NK-92 treated with Interleukin-12 subunit alpha and Interleukin-12 subunit beta, amount 100 ng/mL, for 24 hours (cell line): Measurements from ENCODE around the gene HDAC4.

Experiments
- DNase-seq: peaks from one replicate; lab custom pipeline; 2025; lab: John Stamatoyannopoulos, UW

The HDAC4 gene

DNA sequence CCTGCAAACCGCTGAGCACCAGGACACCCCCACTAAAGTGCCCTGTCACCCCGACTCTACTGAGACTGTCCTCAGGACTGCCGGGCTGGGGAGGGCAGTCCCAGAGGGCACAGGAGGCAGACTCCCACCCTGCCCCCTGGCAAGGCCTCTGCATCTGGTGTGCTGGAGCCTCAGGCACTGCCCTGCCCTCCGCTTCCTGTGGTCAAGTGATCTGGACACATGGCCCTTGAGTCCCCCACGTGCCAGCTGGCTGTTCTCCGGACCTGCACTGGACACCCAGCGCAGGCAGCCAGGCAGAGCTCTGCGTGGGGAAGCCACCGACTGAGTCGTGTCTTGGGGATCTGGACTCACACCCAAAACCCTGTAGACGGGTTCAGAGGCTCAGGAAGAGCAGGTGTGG lies 335.3 kb downstream of the HDAC4 start:
- DNase-seq, result no peak

DNA sequence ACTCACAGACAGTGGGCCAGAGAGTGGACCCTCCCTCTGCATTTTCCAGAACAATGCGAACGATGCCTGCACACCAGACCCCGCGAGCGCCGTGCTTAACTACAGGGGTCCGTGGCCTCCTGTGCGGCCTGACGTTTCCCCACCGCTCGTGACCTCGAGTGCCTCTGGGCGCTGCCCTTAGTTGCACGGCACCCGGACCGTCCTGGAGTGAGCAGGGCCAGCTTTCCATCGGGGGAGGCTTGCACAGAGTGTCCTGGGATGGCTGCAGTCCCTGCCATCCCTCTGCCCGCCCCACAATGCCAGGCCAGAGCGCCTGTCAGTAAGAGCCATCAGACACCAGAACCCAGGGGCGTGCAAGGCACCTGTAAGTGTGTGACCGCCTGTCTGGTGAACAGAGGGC lies 335.9 kb downstream of the HDAC4 start:
- DNase-seq, result no peak

DNA sequence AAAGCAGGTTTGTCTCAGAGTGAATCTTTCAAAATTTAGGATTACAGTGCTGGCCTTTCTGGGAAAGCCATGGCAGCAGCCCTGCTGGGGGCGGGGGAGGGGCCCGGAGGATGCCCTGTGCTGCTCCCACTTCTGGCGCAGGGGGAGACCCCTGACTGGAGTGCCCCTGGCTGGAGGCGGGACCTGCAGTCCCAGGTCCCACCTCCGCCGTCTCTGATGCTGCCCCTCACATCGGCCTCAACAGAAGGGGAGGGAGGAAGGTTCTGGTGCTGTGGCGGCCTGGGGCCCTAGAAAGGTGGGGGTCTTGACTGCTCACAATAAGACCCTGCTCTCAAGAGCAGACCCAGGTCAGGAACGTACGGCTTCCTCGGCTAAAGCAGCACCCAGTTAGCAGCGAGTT lies 336.6 kb downstream of the HDAC4 start:
- no peak for DNase-seq

DNA sequence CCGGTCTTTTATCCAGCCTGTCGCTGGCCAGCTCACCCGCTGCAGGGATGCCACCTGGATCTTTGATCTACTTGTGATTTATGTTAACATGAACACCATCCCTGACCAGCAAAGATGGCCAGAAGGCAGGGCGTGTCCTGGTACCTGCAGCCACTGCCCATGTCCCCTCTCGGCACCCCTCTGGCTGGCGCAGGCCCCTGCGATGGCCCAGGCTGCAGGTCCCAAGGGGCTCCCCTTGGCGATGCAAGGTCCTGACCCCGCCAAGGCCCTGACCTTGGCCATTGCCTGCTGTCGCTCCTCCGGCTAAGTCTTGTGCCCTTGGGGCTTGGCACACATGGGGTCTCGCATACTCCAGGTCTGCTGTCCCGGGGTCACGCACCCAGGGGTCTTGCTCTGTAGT lies 338.1 kb downstream of the HDAC4 start:
- DNase-seq, result no peak

DNA sequence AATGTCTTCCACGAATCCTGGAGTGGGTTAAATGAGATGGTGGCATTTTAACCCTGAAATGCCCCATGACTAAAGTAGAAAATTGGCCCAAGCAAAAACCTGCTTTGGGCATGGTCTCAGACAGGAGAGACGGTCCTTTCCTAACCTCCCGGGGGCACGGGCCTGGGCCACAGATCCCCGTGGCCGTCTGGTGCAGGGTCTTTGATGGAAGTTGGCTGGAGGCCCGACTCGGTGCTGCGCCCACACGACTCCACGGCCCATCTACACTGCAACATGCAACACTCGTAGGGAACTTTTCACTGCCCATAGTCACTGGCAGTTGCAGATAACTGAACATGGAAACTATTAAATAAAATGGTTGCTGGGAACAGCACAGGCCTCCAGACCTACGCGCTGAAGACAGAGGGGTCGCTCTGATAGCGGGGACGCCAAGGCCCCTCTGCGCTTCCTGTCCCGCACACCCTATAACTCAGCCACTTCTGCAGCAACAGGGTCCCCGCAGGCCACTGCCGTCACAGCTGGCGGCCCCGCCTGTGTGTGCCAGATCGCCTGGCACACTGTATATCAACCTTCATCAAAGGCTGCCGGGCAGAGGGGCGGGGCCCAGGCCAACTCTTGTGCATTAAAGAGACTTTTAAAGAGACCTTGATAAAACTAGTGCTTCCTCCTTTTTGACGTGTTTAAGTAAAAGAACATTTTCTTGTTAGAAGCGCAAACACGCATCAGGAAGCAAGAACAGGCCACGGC lies 338.8 kb downstream of the HDAC4 start:
- no peak for DNase-seq

DNA sequence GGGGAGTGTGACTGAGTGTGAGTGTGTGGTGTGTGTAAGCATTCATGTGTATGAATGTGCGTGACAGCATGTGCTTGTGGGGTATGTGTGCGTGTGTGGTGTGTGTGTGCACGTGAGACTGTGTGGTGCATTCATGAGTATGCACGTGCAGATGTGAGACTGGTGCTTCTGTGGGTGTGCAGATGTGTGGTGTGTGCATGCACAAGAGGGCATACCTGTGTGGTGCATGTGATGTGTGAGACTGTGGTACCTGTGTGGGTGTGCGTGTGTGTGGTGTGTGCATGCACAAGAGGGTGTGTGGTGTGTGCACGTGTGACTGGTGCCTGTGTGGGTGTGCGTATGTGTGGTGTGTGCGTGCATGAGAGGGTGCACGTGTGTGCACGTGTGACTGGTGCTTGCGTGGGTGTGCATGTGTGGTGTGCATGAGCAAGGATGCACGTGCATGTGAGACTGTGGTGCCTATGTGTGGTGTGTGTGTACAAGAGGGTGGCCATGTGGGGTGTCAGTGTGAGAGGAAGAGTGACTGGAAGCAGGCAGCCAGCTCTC lies 339.6 kb downstream of the HDAC4 start:
- no peak for DNase-seq

DNA sequence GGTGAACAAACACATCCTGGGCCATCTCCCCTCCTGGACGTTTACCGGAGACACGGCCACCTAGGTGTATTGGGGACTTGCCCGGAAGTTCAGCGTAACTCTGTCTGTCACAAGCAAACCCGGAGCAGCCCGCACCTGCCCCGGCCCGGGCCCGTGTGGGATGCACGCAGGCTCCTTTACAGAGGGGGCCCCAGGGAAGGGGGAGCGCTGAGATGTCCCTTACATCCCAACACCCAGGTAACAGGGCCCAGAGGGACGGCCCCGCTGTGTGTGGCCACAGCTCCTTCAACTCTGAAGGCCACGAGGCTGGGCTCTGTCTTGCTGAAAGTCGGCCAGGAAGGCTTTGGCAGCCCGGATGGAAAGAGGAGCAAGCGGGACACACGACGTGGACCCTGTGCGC lies 340.1 kb downstream of the HDAC4 start:
- no peak for DNase-seq

DNA sequence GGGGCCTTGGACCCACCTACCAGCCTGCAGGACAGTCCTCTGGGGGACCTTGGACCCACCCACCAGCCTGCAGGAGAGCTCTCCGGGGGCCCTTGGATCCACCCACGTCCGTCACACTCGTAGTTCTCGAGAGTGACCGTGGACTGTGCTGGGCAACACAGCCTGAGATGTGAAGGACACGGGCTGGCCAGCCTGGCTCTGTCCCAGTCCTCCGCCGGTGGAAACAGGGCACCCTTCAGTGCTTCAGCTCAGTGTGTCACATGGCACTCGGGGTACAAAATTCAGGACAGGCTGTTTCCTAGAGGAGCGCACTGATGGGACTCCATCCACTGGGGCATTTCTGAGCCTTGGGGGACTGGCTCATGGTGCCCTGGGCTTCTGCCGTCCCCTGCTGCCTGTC lies 341.0 kb downstream of the HDAC4 start:
- no peak for DNase-seq

DNA sequence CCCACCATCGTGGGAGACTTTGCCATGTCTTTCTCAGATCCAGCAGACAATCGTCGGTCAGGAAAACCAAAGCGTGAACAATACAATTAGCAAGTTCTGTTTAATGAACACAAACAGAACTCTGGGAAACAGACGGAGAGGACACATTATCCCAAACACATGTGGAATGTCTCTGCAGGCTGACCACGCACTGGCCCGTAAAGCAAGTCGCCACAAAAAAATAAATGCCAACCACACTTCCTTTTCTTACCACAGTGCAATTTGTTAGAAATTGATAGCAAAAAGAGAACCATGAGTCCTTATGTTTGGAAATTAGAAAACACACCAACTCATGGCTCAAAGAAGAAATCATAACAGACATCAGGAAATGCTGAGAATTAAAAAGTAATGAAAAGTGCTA lies 342.1 kb downstream of the HDAC4 start:
- DNase-seq, result no peak

DNA sequence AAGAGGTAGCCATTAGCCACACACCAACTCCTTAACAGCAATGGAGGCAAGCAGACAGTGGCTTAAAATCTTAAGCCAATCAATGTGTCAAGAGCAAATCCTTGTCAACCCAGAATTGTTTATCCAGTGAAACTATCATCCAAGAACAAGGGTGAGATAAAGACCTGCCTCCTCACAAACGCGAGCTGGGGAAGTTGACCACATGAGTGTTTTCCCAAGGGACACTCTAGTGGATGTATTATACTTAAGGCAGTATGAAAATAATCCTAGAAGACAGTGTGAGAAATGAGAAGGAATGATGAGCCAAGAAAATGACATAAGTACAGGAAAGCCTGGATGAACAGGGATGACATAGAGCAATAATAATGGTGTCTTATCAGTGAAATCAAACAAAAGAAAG lies 343.3 kb downstream of the HDAC4 start:
- DNase-seq, result no peak

DNA sequence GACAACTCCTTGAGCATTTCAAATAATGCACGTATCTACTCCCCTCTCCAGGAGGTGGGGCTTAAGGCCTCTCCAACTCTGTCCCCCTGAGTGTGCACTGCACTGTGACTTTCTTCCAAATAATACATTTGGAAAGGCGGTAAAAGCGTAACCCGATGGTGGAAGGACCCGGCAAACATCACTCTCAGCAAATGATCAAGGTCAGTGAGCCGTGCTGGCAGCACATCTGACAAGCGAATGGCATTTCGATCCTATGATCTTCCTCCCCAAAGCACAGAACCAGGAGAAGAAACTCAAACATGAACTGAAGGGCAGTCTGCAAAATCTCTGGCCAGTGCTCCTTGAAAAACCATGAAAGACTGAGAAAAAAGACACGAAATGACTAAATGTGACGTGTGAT lies 344.2 kb downstream of the HDAC4 start:
- no peak for DNase-seq

DNA sequence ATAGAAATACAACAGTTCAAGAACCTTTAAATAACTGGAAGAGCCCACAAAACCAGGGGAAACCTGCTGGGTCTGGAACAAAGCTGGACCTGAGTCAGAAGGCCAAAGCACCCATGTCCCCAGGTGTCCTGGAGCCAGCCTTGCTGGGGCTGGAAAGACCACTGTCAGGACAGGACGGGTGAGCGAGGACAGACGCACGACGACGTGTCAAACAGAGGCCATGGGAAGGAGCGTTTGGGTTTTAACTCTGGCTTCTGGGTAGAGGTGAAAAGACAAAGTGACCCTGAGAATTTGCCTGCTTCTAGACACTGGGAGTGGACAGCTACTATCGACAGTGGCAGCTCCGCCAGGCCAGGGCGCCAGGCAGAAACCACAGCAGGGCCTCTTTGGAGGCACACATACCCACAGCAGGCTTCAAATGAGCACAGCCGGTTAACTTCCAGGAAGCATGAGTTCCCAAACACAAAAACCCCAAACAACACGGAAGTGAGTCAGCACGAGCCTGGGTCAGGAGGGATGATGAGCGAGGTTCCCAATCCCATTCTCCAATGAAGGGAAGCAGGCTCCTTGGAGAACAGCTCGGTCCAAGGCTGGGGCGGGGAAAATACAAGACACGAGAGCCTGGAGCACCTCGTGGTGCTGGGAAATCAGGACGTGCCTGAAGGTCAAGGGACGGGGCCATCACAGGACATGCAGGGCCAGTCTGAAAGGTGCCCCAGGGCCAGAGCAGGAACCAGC lies 344.9 kb downstream of the HDAC4 start:
- no peak for DNase-seq

DNA sequence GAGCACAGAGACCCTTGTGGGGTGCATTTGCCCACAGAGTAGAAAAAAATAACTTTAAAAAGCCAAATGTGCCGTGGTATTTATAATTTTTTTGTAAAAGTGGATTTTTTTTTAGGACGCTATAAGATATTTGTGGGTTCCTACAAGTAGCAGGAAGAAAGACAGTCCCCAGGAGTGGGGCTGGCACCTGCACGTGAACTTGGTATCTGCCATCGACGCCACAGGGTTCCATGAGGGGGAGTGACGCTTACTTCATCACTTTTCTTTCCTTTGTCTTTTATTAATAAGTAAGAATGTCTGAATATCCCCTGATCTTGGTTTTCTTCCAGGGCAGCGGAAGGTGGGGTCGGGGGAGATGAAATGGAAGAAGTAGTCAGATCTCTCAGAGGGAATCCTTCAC lies 345.9 kb downstream of the HDAC4 start:
- no peak for DNase-seq

DNA sequence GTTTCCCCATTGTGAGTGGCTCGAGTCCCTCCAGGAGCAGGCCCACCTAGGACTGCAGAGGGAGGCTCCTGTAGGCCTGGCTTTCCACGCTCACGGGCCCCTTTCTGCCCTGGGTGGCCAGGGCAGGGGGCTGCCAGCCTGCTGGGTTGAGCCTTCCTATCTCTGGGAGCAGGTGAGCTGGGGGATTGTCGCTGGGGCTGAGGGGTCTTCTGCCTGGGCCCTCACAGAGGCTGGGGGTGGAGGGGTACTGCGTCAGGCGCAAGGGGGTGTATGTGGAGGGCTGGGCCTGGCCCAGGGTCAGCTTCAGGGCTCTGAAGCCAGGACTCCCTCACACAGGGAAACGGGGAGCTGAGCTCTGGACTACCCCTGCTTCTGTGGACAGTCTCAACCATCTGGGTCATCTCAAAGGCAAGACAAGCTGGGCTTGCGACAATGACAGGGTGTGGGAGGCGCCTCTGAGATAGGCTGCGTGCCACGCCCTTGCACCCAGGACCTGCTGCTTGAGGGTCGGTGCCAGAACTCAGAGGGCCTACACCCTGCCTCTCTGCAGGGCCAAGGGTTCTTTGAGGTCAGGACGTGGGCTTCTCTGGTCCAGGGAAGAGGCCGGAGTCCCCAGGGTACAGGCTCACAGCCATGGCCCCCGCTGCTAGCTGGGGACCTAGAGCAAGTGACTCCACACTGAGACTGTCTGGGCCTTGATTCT lies 346.9 kb downstream of the HDAC4 start:
- DNase-seq, result no peak

DNA sequence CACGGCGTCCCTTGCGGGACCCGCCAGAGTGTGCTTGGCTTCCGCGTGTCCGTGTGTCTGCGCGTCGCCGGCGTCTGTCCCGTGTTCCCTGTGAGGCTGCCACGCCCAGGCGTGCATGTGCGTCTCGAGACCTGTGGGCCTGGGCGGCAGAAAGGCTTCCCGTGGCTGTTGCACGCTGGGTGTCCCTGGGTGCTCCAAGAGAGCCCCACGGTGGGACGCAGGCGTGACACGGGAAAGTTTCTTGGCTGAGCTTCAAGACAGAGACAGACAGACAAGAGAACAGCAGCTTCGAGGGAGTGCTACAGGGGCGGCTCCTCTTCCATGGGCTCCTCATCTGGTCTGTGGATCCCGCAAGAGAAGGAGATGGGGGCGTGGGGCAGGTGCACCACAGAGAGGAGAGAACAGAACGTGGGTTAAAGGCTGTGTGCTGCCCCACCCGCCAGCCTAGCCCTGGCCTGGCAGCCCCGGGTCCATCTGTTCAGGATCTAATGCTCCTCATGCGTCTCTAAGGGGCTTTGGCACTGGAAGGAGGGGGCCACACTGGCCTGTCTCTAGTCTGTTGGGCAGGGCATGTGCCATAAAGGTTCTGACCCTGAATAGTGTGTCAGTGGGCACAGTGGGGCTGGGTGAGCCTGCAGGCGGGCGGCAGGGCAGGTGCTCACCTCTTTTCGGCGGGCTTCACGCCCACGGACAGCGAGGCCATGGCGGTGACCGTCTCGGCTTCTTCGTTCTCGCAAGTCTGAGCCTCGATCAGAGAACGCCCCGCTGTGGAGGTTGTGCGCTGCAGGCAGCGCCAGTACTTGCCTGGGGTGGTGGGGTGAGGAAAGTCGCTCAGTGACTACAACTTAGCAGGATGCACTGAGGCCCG lies 347.8 kb downstream of the HDAC4 start:
- DNase-seq, result no peak

DNA sequence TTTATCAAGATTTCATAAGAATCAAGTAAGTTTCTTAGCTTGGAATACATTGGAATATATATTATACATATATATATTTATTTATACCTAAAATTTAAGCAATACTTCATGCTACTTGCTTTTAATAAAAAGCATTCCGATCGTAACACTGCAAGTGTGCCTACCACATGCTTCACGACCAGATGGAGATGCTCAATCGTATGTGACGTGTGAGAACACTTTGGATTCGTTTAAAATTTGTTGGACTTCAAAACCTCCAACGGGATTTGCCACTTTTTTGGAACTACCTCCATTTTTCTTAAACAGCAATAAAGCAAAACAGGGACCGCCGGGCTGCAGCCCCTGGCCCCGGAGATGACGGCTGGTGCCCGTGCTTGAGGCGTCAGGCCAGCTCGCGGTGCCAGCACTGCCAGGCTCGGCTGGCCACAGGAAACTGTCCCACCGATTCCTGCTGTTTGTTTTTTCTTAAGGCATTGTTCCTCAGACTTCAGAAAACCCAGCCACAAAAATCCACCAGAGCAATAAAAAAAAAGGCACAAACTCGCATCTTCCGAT lies 348.9 kb downstream of the HDAC4 start:
- DNase-seq, result no peak

DNA sequence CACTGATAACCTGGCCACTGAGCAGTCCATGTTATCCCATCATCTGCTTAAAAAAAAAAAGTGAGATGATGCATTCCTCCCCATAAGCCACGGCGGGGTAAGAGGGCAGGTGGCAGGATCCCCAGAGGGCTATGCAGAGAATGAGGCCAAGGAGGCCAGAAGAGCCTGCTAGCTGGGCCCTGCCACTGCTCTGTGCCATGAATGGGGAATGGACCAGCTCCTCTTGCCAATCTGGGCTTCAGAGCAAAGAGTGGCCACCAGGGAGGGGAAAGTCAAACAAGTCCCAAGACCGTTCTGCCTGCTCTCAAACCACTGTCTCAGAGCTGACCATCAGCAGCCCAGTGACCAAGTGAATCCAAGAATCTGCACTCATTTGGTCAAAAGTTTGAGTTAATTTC lies 350.6 kb downstream of the HDAC4 start:
- no peak for DNase-seq

DNA sequence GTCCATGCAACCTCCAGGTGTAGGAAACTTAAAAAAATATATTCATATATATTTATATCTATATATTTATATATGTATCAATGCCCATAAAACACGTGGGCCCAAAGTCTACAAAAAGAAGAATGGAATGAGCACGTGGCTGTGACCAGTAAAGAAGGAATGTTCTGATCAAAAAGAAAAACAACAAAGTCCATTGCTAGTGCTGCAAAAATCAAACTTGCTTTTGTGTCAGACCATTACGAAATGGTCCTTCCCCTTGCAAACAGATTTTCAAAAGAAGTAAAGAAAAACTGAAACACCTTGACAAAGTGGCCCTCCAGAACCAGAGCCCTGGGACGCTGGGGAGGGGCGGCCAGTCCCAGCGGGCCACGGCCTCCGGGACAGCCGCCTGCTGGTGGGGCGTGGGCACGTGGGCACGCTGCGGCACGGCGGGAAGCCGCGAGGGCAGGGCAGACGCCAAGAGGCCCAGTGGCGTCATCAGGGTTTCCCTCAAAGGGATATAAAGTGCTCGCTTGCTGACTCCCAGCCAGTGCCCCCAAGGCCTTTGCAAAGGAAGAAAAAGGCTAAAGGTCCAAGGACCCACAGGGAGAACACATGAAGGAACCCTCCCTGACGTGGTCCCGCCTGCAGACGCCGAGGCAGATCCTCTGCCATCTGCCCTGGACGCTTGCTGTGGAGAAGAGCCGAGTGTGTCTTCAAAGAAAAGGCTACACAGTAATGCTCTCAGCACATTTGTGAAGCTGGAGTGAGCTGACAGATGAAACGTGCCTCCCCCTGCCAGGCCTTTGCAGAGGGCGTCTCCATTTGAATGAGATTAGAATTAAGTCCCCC lies 351.2 kb downstream of the HDAC4 start:
- no peak for DNase-seq

DNA sequence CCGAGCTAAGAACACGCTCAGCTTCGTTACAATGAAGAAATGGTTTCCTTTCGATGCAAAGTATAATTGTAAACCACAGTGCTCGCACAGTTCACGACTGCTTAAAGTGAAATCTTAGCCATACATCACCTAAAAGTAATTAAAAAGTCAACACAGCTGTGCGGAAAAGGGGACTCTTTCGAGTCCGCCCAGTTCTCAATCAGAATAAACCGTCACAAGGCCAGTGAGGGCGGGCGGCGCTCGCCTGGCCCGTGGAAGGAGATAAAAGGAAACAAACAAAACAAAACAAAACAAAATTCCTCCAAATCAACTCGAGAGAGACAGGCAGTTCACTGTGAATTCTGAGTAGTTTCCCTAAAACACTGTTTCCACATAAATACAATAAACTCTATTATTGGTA lies 352.1 kb downstream of the HDAC4 start:
- no peak for DNase-seq

DNA sequence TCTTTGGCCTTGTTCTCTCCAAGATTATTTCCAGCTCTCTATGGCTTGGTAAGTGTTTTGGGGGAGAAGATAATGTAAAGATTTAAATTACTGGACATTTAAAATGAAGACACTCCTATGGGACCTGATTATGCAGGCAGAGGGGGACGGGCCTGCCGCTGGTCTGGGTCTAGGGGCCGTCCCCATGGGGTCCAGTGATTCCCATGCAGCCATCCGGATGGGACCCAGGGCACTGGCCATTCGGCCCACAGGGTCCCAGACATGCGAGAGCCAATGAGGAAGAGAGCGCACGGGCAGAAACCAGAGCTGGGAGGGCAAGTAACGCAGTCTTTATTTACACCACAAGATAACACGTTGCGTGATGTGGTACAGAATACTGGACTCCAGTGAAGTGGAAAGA lies 353.0 kb downstream of the HDAC4 start:
- DNase-seq, result no peak

DNA sequence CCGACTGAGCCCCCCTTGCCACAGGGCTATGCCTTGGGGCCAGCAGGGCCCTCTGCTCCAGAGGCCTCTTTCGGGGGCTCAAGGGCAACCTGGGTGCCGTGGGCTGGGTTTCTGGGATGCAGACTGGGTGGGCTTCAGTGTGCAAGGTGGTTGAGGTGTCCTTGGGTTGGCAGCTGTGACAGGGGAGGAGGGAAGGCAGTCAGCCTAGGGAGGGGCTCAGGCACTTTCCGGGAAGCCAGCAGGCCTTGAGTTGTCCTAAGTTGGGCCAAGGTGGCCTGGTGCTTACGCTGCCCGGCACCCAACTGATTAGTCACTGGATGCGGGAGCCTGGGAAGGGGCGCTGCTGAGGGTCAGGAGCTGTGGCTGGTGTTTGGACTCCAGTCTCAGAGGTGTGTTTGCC lies 353.4 kb downstream of the HDAC4 start:
- no peak for DNase-seq
